Tongue (tissue), 2 donors: ENCODE results near the gene HOMER3. TPM values are rescaled to one million over a fixed set of nuclear protein-coding genes. Genes with fewer than 3 reads are reported as not detected.

Experiments used
- DNase-seq: peaks from one replicate; pipeline ENCODE4 v3.0.0-alpha.2; 2015
- total RNA-seq: library from RNA; depleted of rRNA; stranded (reverse); fragments of >200 nt; gene quantifications from one replicate; pipeline ENCODE4 v1.2.3, GENCODE V29; 2014

HOMER3 gene
- total RNA-seq, result 30.1 TPM

- DNase-seq, result peak; percentile 89
Observed at GRCh38 chr19:18940769-18941627, at the start of gene HOMER3. Gene HOMER3 (minus strand): TSS chr19:18941217. CDS start chr19:18938982, 2,235 bp downstream.

GRCh38 chr19:18990128-18990708 is 49.2 kb upstream of the HOMER3 start:
- no peak for DNase-seq

GRCh38 chr19:18989316-18989715 is 48.3 kb upstream of the HOMER3 start:
- no peak for DNase-seq

GRCh38 chr19:18987456-18987855 is 46.4 kb upstream of the HOMER3 start:
- no peak for DNase-seq

GRCh38 chr19:18985257-18985656 is 44.2 kb upstream of the HOMER3 start:
- DNase-seq, result peak; percentile 52

GRCh38 chr19:18984251-18984650 is 43.2 kb upstream of the HOMER3 start:
- DNase-seq, result no peak

GRCh38 chr19:18982669-18983068 is 41.7 kb upstream of the HOMER3 start:
- no peak for DNase-seq

GRCh38 chr19:18980432-18981020 is 39.5 kb upstream of the HOMER3 start:
- no peak for DNase-seq

GRCh38 chr19:18978616-18979015 is 37.6 kb upstream of the HOMER3 start:
- DNase-seq, result no peak

GRCh38 chr19:18975869-18976268 is 34.9 kb upstream of the HOMER3 start:
- DNase-seq, result no peak

- DNase-seq, result no peak
Observed at GRCh38 chr19:18975011-18975410, 34.0 kb upstream of the HOMER3 start.

- no peak for DNase-seq
Observed at GRCh38 chr19:18972851-18973250, 31.8 kb upstream of the HOMER3 start.

- DNase-seq, result no peak
Observed at GRCh38 chr19:18972301-18972811, 31.3 kb upstream of the HOMER3 start.

- DNase-seq, result no peak
Observed at GRCh38 chr19:18969931-18970659, 29.1 kb upstream of the HOMER3 start.

GRCh38 chr19:18967358-18968146 is 26.5 kb upstream of the HOMER3 start:
- peak; percentile 38 for DNase-seq

GRCh38 chr19:18966307-18966706 is 25.3 kb upstream of the HOMER3 start:
- DNase-seq, result no peak

GRCh38 chr19:18964121-18964520 is 23.1 kb upstream of the HOMER3 start:
- no peak for DNase-seq

- DNase-seq, result no peak
Observed at GRCh38 chr19:18961767-18962620, 21.0 kb upstream of the HOMER3 start.

- DNase-seq, result no peak
Observed at GRCh38 chr19:18960370-18960769, 19.4 kb upstream of the HOMER3 start.

- no peak for DNase-seq
Observed at GRCh38 chr19:18955042-18955441, 14.0 kb upstream of the HOMER3 start.

- DNase-seq, result no peak
Observed at GRCh38 chr19:18954094-18954493, 13.1 kb upstream of the HOMER3 start.
